ENCODE results near the gene FOXP1.

The FOXP1 gene

GRCh38 chr3:71103430-71103921 is 480.1 kb downstream of the FOXP1 start:
- TF ChIP-seq CTCF (conservative IDR thresholded peaks at IDR 0.05), result no peak
- no peak overlapping the region for H3K27ac ChIP-seq

GRCh38 chr3:71102111-71102983 is 481.2 kb downstream of the FOXP1 start:
- no peak overlapping the region for H3K27ac ChIP-seq
- TF ChIP-seq CTCF (conservative IDR thresholded peaks at IDR 0.05), result no peak

GRCh38 chr3:71101626-71102025 is 481.9 kb downstream of the FOXP1 start:
- H3K27ac ChIP-seq, result no peak overlapping the region
- TF ChIP-seq CTCF (conservative IDR thresholded peaks at IDR 0.05), result no peak

- TF ChIP-seq CTCF (conservative IDR thresholded peaks at IDR 0.05), result no peak
- H3K27ac ChIP-seq, result no peak overlapping the region
Measured at GRCh38 chr3:71101014-71101413, 482.5 kb downstream of the FOXP1 start.

GRCh38 chr3:71099997-71100719 is 483.4 kb downstream of the FOXP1 start:
- TF ChIP-seq CTCF (conservative IDR thresholded peaks at IDR 0.05), result no peak

GRCh38 chr3:71097557-71097956 is 486.0 kb downstream of the FOXP1 start:
- no peak for TF ChIP-seq CTCF (conservative IDR thresholded peaks at IDR 0.05)
- no peak overlapping the region for H3K27ac ChIP-seq

More at GRCh38 chr3:71099997-71100719, 483.4 kb downstream of the FOXP1 start:
- no peak overlapping the region for H3K27ac ChIP-seq

Measured in VCaP (cell line).